GM12801 (cell line): ENCODE results near the gene BAIAP2.

Experiments
- TF ChIP-seq, protein P1 (sequence below): IDR thresholded peaks from one replicate; pipeline ENCODE4 v1.5.1; 2011; ENCODE audit warnings: control low read depth; ENCODE audit not compliant: insufficient read length; ENCODE audit errors: extremely low read depth

BAIAP2 gene

DNA sequence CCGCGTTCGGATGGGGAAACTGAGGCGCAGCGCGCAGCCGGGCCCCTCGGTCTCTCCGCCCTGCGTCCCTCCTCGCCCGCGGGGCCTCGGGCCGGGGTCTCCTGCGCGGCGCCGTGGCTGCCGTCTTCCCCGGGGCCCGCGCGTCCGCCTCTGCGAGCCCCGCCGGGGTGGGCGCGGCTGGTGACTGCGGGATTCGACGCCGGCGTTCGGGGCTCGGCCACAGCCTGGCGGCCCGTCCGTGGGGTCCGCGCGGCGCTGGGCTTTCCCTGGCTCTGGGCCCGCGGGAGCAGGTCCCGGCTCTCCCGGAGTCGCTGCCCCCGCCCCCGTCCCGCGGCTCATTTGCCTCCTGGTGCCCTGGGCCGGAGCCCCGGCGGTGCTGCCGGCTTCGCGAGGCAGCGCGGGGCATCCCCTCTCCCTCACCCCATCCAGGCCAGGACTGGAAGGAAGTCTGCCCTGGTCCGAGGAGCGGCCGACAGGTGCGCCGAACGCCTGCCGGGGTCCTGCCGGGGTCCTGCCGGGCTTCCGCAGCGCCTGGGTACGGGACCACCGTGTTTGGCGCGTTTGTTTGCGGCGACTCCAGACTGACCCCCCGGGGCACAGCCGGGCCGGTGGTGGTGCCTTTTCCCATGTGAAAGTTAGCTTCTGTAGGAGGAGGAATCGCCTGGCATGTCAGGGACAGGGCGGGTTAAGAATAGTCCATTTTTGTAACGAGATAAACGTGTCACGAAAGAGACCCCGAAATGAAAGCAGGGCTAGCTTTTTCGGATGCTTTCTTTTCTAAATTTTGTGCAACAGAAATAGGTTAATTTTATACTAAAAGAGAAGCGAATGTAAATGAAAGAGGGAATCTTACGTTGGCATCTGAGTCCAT is 42.6 kb upstream of the BAIAP2 start:
- TF ChIP-seq, protein P1, sequence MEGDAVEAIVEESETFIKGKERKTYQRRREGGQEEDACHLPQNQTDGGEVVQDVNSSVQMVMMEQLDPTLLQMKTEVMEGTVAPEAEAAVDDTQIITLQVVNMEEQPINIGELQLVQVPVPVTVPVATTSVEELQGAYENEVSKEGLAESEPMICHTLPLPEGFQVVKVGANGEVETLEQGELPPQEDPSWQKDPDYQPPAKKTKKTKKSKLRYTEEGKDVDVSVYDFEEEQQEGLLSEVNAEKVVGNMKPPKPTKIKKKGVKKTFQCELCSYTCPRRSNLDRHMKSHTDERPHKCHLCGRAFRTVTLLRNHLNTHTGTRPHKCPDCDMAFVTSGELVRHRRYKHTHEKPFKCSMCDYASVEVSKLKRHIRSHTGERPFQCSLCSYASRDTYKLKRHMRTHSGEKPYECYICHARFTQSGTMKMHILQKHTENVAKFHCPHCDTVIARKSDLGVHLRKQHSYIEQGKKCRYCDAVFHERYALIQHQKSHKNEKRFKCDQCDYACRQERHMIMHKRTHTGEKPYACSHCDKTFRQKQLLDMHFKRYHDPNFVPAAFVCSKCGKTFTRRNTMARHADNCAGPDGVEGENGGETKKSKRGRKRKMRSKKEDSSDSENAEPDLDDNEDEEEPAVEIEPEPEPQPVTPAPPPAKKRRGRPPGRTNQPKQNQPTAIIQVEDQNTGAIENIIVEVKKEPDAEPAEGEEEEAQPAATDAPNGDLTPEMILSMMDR: no peak

DNA sequence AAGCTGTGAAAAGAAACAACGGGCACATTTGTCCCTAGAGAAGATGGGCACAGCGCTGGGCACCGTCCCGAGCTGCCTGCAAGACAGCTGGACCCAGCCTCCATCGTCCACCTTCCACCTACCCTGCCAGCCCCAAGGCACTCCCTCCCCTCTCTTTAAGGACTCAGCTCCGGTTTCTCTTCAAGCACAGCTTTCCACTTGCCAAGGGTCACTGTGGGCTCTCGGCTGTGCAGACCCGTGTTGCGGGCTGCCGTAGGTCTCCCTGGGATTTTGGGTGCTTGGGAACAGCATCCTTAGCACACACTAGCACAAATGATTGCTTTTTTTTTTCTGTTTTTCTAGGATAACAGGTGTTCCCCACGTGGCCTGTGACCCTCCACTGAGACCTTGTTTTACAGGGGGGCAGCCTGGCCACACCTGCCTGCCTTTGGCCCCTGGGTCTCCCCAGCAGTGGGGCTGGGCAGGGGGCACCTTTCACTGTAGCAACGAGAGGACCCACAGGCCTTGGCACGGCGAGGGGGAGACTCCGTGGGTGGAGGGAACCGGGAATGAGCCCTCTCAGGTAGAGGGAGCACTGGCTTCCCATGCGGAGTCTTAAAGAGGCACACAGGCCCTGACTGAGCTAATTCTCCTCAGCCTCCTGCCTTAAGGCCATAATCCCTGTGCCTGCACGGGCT is 41.9 kb upstream of the BAIAP2 start:
- TF ChIP-seq, protein P1: no peak

DNA sequence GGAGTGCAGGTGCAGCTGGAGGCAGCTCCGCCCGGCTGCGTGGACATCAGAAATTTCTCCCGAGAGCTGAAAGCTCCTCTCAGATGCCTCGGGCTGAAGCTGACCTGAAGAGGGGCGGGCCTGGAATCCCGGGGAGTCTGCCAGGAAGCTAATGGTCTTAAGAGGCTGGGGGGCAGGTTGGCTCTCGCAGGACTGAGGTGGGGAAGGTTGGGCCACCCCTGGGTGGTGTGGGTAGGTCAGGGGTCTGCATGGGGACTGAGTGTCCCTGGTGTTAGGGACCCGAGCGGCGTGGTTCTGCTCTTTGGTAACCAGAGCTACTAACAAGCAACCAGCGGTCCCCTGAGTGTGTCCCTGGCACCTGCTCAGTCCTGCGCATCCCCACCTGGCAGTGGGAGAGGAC is 39.8 kb upstream of the BAIAP2 start:
- TF ChIP-seq, protein P1: no peak

DNA sequence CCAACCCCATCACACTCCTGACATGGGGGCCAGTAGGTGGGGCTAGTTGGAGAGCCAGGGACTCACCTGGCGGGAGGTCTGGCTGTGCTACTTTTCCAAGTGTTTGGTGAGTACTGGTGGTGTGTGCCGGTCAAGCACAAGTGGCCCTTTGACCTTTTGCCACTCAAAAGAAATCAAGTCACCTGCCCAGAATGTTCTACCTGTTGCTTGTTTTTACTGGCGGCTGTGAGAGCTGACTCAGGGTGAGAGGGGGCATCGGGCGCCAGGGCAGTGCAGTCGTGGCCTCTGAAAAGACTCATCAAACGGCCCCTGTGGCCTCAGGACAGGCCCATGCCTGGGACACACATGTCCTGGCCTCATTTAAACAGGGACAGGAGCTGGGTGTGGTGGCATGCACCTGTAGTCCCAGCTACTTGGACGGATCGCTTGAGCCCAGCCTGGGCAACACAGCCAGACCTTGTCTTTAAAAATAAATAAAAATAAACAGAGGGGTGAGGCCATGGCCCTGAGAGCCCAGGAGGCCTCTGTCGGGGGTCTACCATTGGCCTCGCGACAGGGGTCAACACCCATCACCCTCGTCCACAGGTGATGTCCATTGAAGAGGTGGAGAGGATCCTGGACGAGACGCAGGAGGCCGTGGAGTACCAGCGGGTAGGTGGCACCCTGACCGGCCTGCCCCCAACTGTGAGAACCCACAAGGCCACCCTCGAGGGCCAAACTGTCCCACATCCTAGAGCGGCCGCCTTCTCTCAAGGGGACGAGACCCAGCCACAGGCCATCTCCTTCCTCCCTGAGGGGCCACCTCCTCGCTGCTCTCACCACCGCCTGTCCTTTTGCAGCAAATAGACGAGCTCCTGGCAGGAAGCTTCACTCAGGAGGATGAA is 38.3 kb upstream of the BAIAP2 start:
- TF ChIP-seq, protein P1: no peak

DNA sequence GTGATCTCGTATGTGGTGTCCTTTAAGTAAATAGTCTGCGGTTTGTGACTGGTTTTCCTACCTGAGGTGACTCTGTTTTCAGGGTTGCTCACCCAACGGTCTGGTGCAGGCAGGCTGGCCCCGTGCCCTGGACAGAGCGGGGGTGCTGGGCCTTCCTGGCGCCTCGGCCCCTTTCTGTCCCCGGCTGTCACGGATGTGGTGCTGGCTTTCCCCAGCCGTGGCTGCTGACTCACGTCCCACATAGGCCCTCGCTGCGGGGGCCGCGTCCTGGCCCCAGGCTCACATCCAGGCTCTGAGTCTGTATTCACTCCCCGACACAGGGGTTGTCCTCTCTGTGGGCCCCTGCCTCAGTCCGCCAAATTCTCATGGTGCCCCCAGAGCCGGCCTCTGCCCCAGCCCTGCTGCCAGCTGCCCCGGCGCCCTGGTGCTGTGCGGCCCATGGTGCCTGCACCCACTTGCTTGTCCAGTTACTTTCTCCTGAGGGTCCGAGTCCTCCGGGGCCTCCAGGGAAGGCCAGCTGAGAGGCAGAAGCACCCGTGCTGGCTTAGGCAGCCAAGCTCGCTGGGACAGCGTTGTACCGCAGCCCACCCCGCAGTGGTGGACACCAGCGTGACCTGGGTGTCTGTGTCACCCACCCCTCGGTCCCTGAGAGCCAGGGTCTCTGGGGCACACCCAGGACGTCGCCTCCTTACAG is 37.4 kb upstream of the BAIAP2 start:
- TF ChIP-seq, protein P1: no peak

DNA sequence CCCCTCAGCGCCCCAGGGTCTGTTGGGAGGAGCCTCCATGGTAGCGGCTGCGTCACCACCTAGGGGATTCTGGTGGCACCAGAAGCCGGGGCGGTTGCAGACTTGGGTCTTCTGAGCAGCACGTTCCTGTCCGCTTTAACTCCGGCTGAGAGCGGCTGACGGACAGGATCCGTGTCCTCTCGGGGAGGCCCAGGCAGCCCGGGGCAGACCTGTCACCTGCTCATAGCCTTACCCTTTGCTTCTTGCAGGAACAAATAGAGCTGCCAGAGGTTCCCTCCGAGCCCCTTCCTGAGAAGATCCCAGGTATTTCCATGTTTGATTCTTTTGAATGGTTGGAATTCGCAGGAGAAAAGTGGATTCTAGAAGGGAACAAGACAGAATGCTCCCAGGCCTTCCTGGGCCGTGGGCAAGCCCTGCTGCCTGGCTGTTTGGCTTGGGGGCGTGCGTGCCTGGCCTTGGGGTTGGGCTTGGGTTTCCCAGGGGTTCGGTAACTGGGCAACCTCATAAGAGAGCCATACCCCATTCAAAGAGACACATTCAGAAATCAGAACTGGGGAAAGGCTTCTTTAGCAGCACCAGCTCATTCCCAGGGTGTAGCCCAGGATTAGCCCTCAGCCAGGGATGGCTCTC is 36.7 kb upstream of the BAIAP2 start:
- TF ChIP-seq, protein P1: no peak
